ENCODE data around the gene ITGAX.

The ITGAX gene

DNA sequence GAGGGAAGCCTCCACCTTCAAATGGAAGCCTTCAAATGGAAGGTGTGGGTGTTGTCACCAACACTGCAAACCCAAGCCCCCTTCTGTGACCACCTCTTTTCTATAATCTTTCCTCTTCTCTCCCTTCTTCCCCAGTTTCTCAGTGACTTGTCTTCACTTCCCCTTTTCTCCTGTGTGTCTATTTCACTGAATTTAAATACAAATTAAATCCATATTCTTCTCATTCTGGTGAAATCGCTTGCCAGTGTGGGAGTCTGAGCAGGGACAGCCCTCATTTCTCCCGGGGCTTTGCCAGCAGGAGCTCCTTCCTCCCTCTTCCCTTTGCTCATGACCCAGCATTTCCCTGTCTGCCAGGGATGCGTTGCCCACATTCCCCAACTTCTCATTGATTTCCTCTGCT, 6.4 kb upstream of the ITGAX start:
- ATAC-seq, result no peak

DNA sequence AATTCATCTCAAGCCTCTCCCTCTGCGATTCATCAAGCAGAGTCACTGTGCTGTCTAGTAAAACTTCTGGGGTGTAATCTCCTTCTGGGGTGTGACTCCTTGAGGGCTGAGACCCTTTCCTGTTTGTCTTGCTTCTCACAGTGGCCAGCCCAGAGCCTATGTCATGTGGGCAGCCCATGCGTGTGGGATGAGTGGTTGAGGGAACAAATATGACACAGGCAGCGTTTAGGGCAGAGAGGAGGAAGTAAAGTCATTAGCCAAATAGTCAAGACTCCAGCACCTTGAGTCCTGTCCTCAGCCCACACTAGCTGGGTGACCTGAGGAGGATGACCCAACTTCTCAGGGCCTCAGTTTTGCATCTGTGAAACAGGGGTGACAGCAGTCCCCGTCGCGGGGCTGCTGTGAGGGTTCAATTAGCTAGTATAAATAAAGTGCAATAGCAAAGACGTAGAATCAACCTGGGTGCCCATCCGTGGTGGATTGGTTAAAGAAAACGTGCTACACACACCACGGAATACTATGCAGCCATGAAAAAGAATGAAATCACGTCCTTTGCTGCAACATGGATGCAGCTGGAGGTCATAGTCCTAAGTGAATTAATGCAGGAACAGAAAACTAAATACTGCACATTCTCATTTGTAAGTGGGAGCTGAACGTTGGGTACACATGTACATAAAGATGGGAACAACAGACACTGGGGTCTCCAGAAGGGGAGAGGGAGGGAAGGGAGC, 4.5 kb upstream of the ITGAX start:
- no peak for ATAC-seq
- TF ChIP-seq ISL1 (CRISPR knock-in tag; IDR thresholded peaks at IDR 0.05) (no peak), ZNF565 (CRISPR knock-in tag; conservative IDR thresholded peaks at IDR 0.05; ENCODE audit: low read depth) (no peak), BACH2 (CRISPR knock-in tag; IDR thresholded peaks at IDR 0.05; ENCODE audit: borderline replicate concordance) (no peak), GLIS3 (CRISPR knock-in tag; IDR thresholded peaks at IDR 0.05) (no peak), ZC3H10 (CRISPR knock-in tag; IDR thresholded peaks at IDR 0.05) (no peak), CREB5 (CRISPR knock-in tag; IDR thresholded peaks at IDR 0.05; ENCODE audit: low read depth) (no peak), CSDC2 (CRISPR knock-in tag; IDR thresholded peaks at IDR 0.05) (no peak), ESRRG (CRISPR knock-in tag; IDR thresholded peaks at IDR 0.05) (no peak), ZNF8 (CRISPR knock-in tag; IDR thresholded peaks at IDR 0.05) (no peak), RARB (CRISPR knock-in tag; IDR thresholded peaks at IDR 0.05) (no peak), PPARA (CRISPR knock-in tag; IDR thresholded peaks at IDR 0.05; ENCODE audit: borderline replicate concordance) (no peak)
- TF ChIP-seq, protein P1, sequence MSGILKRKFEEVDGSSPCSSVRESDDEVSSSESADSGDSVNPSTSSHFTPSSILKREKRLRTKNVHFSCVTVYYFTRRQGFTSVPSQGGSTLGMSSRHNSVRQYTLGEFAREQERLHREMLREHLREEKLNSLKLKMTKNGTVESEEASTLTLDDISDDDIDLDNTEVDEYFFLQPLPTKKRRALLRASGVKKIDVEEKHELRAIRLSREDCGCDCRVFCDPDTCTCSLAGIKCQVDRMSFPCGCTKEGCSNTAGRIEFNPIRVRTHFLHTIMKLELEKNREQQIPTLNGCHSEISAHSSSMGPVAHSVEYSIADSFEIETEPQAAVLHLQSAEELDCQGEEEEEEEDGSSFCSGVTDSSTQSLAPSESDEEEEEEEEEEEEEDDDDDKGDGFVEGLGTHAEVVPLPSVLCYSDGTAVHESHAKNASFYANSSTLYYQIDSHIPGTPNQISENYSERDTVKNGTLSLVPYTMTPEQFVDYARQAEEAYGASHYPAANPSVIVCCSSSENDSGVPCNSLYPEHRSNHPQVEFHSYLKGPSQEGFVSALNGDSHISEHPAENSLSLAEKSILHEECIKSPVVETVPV (CRISPR knock-in tag; IDR thresholded peaks at IDR 0.05), result no peak

More for the DNA sequence above, 6.4 kb upstream of the ITGAX start:
- TF ChIP-seq ZC3H10 (CRISPR knock-in tag; IDR thresholded peaks at IDR 0.05) (no peak), BACH2 (CRISPR knock-in tag; IDR thresholded peaks at IDR 0.05; ENCODE audit: borderline replicate concordance) (no peak), GLIS3 (CRISPR knock-in tag; IDR thresholded peaks at IDR 0.05) (no peak), PATZ1 (CRISPR knock-in tag; IDR thresholded peaks at IDR 0.05; ENCODE audit: borderline replicate concordance) (no peak), ISL1 (CRISPR knock-in tag; IDR thresholded peaks at IDR 0.05) (no peak), ZNF565 (CRISPR knock-in tag; conservative IDR thresholded peaks at IDR 0.05; ENCODE audit: low read depth) (no peak), ARNTL (CRISPR knock-in tag; IDR thresholded peaks at IDR 0.05; ENCODE audit: borderline replicate concordance, low read depth) (no peak), TSHZ2 (CRISPR knock-in tag; IDR thresholded peaks at IDR 0.05) (no peak), OSR1 (CRISPR knock-in tag; IDR thresholded peaks at IDR 0.05) (no peak), ZNF8 (CRISPR knock-in tag; IDR thresholded peaks at IDR 0.05) (no peak), TOX (CRISPR knock-in tag; IDR thresholded peaks at IDR 0.05; ENCODE audit: borderline replicate concordance) (no peak), CSDC2 (CRISPR knock-in tag; IDR thresholded peaks at IDR 0.05) (no peak), POU6F1 (CRISPR knock-in tag; IDR thresholded peaks at IDR 0.05; ENCODE audit: borderline replicate concordance, low read depth) (no peak), TCF4 (CRISPR knock-in tag; IDR thresholded peaks at IDR 0.05; ENCODE audit: borderline replicate concordance) (no peak)
- TF ChIP-seq, protein P1 (CRISPR knock-in tag; IDR thresholded peaks at IDR 0.05), result no peak
